Measurements from ENCODE around the gene NPRL2.

NPRL2 gene

DNA sequence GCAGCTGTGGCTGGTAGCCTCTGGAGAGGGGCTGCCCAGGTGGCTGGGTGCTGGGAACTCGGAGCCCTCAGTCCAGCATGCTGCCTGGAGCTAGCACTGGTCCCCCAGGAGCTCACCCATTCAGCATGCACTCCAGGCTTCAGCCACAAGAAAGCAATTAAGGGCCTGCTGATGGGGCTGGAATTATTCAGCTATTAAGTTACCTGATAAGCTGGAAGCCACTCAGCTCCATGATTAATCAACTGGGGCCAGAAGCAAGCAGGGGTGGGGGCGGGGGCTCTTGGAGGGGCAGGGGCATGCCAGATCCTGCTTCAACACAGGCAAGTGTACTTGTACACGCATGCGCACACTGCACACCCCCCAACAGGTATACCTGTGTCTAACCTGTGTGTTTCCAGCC lies 30.8 kb upstream of the NPRL2 start:
- no peak overlapping the region for H3K4me3 ChIP-seq (ENCODE audit: low read depth, low read length, poor library complexity, severe bottlenecking)
- no peaks in the 10 kb centered on the region for H3K27me3 ChIP-seq (ENCODE audit: insufficient read depth, low read length)
- H3K79me2 ChIP-seq (ENCODE audit: insufficient read depth, low read length) = no peaks in the 10 kb centered on the region
- no peak for TF ChIP-seq EZH2 (IDR thresholded peaks at IDR 0.05; ENCODE audit: borderline replicate concordance, low read length)
- TF ChIP-seq, protein P1, sequence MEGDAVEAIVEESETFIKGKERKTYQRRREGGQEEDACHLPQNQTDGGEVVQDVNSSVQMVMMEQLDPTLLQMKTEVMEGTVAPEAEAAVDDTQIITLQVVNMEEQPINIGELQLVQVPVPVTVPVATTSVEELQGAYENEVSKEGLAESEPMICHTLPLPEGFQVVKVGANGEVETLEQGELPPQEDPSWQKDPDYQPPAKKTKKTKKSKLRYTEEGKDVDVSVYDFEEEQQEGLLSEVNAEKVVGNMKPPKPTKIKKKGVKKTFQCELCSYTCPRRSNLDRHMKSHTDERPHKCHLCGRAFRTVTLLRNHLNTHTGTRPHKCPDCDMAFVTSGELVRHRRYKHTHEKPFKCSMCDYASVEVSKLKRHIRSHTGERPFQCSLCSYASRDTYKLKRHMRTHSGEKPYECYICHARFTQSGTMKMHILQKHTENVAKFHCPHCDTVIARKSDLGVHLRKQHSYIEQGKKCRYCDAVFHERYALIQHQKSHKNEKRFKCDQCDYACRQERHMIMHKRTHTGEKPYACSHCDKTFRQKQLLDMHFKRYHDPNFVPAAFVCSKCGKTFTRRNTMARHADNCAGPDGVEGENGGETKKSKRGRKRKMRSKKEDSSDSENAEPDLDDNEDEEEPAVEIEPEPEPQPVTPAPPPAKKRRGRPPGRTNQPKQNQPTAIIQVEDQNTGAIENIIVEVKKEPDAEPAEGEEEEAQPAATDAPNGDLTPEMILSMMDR (IDR thresholded peaks at IDR 0.05; ENCODE audit: low read length) = no peak
- no peak overlapping the region for H3K27ac ChIP-seq (ENCODE audit: low read depth, low read length, poor library complexity, severe bottlenecking)
- H3K9ac ChIP-seq (ENCODE audit: low read length) = no peak overlapping the region
- H3K9me3 ChIP-seq (ENCODE audit: low read length) = no peaks in the 10 kb centered on the region
- H2AFZ ChIP-seq (ENCODE audit: low read length) = no peak overlapping the region
- H3K4me1 ChIP-seq (ENCODE audit: insufficient read depth, low read length, severe bottlenecking) = no peaks in the 10 kb centered on the region
- H3K9me2 ChIP-seq (ENCODE audit: low read depth, low read length) = no peaks in the 10 kb centered on the region
- no peaks in the 10 kb centered on the region for H4K20me1 ChIP-seq (ENCODE audit: insufficient read depth, low read length)
- no peak overlapping the region for H3K4me2 ChIP-seq (ENCODE audit: low read length)
- no peaks in the 10 kb centered on the region for H3F3A ChIP-seq (ENCODE audit: insufficient read depth, low read length)
- no peaks in the 10 kb centered on the region for H3K36me3 ChIP-seq (ENCODE audit: insufficient read depth, low read length)

DNA sequence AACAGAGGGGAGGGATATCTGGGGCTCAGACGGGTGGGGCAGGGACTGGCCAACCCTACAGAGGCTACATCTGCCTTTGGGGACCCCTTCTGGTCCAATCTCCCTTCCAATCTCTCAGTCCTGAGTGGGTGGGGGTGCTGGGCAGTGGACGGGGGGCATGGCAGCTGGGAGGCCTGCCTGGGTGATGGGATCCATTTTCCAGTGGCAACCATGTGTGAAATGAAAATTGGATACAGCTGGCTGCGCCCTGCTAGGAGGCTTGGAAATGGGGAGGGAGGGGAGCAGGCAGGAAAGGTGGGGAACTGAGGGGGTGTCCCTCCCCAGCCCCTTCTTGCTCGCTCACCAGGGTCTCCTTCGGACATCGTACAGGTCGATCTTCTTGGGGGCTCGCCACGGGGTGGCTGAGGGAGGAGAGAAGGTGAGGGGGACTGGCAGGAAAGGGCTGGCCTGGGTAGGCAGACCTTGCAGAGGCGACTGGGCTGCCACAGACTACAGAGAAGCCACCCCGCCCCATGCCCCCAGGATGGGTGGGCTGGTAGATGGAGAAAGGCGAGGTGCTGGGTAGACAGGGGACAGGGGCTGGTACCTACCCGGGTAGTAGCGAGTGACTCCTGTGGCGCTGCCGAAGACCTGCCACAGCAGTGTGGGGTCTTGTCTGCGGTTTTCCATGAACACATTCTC lies 30.0 kb upstream of the NPRL2 start:
- no peak overlapping the region for H2AFZ ChIP-seq (ENCODE audit: low read length)
- H4K20me1 ChIP-seq (ENCODE audit: insufficient read depth, low read length) = no peaks in the 10 kb centered on the region
- no peaks in the 10 kb centered on the region for H3K36me3 ChIP-seq (ENCODE audit: insufficient read depth, low read length)
- H3K79me2 ChIP-seq (ENCODE audit: insufficient read depth, low read length) = no peaks in the 10 kb centered on the region
- H3K4me3 ChIP-seq (ENCODE audit: low read depth, low read length, poor library complexity, severe bottlenecking) = no peak overlapping the region
- TF ChIP-seq EZH2 (IDR thresholded peaks at IDR 0.05; ENCODE audit: borderline replicate concordance, low read length) = no peak
- H3K4me1 ChIP-seq (ENCODE audit: insufficient read depth, low read length, severe bottlenecking) = no peaks in the 10 kb centered on the region
- H3K4me2 ChIP-seq (ENCODE audit: low read length) = no peak overlapping the region
- H3K9me3 ChIP-seq (ENCODE audit: low read length) = no peaks in the 10 kb centered on the region
- no peaks in the 10 kb centered on the region for H3F3A ChIP-seq (ENCODE audit: insufficient read depth, low read length)
- H3K27ac ChIP-seq (ENCODE audit: low read depth, low read length, poor library complexity, severe bottlenecking) = no peak overlapping the region
- no peaks in the 10 kb centered on the region for H3K27me3 ChIP-seq (ENCODE audit: insufficient read depth, low read length)
- H3K9ac ChIP-seq (ENCODE audit: low read length) = no peak overlapping the region
- H3K9me2 ChIP-seq (ENCODE audit: low read depth, low read length) = no peaks in the 10 kb centered on the region

DNA sequence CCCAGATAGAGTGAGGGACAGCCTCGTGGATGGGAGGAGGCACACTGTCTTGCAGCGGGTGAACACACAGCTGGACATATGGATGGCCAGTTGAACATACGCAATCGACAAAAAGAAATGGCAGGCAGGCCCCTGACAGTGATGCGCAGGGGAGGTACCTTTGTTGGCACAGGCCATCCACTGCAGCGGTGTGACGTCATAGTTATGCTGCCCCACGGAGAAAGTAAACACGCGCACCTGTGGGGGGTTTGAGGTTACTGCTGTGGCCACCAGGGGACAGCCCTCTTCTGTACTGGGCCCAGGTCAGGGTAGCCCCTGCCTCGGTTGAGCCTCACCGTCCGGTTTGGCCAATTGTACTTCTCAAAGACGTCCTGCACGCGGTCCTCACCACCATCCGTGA lies 28.2 kb upstream of the NPRL2 start:
- TF ChIP-seq, protein P1 (IDR thresholded peaks at IDR 0.05; ENCODE audit: low read length) = no peak
- no peak for TF ChIP-seq EZH2 (IDR thresholded peaks at IDR 0.05; ENCODE audit: borderline replicate concordance, low read length)
- no peaks in the 10 kb centered on the region for H3F3A ChIP-seq (ENCODE audit: insufficient read depth, low read length)
- H3K27ac ChIP-seq (ENCODE audit: low read depth, low read length, poor library complexity, severe bottlenecking) = no peak overlapping the region
- H3K36me3 ChIP-seq (ENCODE audit: insufficient read depth, low read length) = no peaks in the 10 kb centered on the region
- H3K4me2 ChIP-seq (ENCODE audit: low read length) = no peak overlapping the region
- H3K9me2 ChIP-seq (ENCODE audit: low read depth, low read length) = no peaks in the 10 kb centered on the region
- H3K79me2 ChIP-seq (ENCODE audit: insufficient read depth, low read length) = no peaks in the 10 kb centered on the region
- H3K9ac ChIP-seq (ENCODE audit: low read length) = no peak overlapping the region
- no peaks in the 10 kb centered on the region for H4K20me1 ChIP-seq (ENCODE audit: insufficient read depth, low read length)
- no peaks in the 10 kb centered on the region for H3K4me1 ChIP-seq (ENCODE audit: insufficient read depth, low read length, severe bottlenecking)
- H3K4me3 ChIP-seq (ENCODE audit: low read depth, low read length, poor library complexity, severe bottlenecking) = no peak overlapping the region
- H2AFZ ChIP-seq (ENCODE audit: low read length) = no peak overlapping the region
- no peaks in the 10 kb centered on the region for H3K27me3 ChIP-seq (ENCODE audit: insufficient read depth, low read length)
- H3K9me3 ChIP-seq (ENCODE audit: low read length) = no peaks in the 10 kb centered on the region

DNA sequence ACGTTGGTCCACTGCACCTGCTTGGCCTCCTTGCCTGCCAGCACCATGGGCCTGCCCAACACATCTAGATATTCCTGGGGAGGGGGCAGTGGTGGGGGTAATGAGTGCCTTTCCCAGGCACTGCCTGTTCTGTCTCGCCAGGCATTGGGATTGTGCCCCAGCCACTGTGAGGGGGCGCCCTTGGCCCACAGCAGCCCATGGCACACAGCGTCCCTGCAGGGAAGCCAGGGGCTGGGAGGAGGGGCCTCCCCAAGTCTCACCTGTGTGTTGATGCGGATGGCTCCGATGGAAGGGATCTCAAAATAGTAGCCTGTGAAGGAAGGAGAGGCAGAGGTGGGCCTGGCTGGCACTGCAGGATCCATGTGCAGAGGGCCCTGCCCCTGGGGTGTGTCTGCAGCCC lies 27.4 kb upstream of the NPRL2 start:
- Histone ChIP-seq H3K4me2 (ENCODE audit: low read length) (no peak overlapping the region), H3K4me1 (ENCODE audit: insufficient read depth, low read length, severe bottlenecking) (no peaks in the 10 kb centered on the region), H4K20me1 (ENCODE audit: insufficient read depth, low read length) (no peaks in the 10 kb centered on the region), H3K27me3 (ENCODE audit: insufficient read depth, low read length) (no peaks in the 10 kb centered on the region), H3K9me3 (ENCODE audit: low read length) (no peaks in the 10 kb centered on the region), H3K27ac (ENCODE audit: low read depth, low read length, poor library complexity, severe bottlenecking) (no peak overlapping the region), H3K4me3 (ENCODE audit: low read depth, low read length, poor library complexity, severe bottlenecking) (no peak overlapping the region), H2AFZ (ENCODE audit: low read length) (no peak overlapping the region), H3K79me2 (ENCODE audit: insufficient read depth, low read length) (no peaks in the 10 kb centered on the region), H3F3A (ENCODE audit: insufficient read depth, low read length) (no peaks in the 10 kb centered on the region), H3K9ac (ENCODE audit: low read length) (no peak overlapping the region), H3K36me3 (ENCODE audit: insufficient read depth, low read length) (no peaks in the 10 kb centered on the region), H3K9me2 (ENCODE audit: low read depth, low read length) (no peaks in the 10 kb centered on the region)
- TF ChIP-seq, protein P1 (IDR thresholded peaks at IDR 0.05; ENCODE audit: low read length) = no peak
- TF ChIP-seq EZH2 (IDR thresholded peaks at IDR 0.05; ENCODE audit: borderline replicate concordance, low read length) = no peak

All from OCI-LY1 (cell line).